Stimulated activated CD4-positive, alpha-beta T cell treated with anti-CD3 and anti-CD28 coated beads, Interleukin-2, amount 100 ng/mL, for 4 hours (primary cell): ENCODE results near the gene NEK6.

Experiments
- DNase-seq: peaks from one replicate; pipeline ENCODE4 v3.0.0-alpha.2; 2020; ENCODE audit warnings: low read depth

Gene NEK6

DNA sequence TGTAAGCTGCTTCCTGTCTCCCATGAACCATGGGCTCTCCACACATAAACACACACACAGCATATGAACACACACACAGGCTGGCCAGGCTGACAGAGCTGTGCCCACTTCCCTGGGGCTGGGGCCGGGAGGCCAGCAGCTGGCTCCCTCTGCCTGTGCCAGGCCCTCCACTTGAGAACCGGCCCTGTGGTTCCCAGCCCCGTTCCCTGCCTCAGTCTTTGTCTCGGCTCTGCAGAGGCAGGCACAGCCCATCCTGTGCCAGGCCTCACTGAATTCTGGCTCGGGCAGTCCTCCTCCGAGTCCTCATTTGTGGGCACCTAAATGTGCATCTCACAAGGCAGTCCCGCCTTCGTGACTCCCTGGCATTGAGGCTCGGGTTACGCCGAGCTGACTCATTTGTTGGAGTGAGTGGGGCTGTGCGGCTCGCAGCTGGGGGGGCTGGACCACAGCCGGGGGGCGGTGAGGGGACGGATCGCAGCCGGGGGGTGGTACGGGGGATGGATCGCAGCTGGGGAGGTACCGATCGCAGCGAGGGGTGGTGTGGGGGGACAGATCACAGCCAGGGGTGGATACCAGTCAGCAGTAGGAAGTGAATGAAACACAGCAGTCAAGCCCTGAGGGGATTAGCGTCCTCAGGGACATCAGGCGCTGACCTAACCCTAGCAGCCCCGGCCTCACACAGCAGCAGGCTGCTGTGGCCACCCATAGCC lies 85.2 kb downstream of the NEK6 start:
- DNase-seq = no peak

DNA sequence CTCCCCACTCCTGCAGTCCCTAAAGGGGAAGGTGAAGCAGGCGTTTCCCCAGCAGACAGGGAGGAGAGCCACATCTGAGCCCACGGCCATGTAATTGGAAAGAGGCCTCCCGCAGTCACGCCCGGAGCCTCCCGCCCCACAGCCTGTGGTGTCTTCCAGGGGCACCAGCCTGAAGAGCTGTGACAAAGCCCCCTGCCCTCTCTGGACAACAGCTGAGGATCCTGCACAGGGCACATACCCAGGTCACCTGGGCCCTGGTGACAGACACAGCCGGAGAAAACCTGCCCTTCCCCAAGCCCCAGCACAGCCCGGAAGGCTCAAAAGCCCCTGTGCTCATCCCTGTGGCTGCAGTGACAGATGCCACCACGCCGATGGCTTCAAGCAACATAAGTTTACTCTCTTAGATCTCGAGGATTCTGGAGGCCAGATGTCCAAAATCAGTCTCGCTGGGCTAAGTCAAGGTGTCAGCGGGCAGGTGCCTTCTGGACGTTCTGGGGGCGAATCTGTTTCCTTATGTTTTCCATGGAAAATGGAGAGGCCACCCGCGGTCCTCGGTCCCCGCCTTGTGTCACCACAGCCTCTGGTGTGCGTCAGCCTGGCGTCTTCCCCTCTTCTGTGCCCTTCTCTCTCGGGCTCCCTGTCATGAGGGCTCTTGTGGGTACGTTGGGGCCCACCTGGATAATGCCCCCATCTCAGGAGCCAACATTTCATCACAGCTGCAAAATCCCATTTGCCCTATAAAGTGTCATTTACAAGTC lies 86.0 kb downstream of the NEK6 start:
- no peak for DNase-seq

DNA sequence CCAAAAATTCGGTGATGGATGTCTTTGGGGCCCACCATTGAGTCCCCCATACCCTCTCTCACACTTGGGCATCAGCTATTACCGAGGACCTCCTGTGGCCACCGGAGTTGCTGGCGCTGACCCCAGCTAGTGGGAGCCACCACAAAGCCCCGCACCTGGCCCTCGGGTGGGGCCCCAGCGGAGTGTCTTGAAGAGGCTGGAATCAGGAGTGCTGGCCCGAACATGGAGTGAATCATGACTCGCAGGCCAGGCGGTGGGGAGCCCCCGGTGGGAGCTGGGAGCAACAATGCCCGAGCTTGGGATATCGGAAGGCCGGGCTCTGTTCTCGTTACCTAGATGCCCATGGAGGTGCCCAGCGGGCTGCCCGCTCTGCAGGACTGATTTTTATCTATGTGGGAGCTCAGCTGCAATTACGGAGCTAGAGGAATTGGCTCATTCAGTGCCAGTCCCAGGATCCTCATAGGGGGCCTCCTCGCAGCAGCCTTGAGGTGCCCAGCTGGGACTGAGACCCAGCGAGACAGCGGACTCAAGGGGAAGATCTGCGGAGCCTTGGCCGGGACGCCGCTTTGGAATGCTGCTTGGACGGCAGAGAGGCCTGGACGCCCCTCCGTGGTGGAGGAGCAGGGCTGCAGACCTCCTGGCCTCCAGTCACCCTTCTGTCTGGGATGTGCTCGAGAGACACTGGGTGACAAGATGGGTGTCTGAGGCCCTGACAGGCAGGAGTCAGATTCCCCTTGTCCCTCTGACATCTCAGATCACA lies 86.7 kb downstream of the NEK6 start:
- DNase-seq = no peak

DNA sequence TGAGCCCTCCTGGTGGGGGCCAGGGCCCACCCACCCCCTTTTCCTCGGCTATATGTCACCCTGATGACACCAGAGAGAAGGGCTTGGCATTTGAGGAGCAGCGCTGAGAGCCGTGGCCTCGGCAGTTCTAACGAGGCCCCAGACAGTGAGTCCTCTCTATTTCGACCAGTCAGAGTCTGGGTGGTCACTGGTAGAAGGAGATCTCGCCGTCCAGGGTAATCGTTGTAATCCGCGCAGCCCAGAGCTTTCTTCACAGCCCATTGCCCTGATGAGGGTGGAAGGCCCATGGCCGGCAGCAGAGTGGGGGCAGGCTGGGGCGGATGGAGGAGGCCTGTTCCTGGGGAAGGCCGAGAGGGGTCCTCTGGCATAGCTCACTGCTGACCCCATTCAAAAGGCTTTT lies 87.3 kb downstream of the NEK6 start:
- DNase-seq = no peak

DNA sequence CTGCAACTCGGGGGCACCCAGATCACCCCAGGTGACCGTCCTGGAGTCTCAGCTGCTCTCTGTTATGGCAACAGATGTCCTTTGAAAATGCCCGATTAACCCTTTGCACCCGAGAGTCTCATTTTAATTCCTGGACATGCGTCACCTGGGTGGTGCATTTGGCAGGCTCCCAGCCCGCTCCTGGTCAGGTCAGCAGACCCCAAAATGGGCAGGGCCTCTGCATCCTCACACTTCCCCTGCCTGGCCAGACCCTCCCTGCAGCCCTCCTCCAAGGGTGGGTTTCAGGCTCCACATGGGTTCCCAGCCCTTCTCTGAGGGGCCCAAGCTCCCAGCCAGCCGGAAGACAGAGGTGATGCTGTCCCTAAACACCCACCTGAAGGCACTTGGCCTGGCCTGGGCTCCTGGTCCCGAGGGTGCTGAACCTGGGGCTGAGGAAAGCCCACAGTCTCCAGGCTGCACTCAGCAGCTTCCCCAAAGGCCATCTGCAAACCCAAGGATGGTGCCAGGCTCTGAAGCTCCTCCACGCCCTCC lies 88.1 kb downstream of the NEK6 start:
- DNase-seq = no peak

DNA sequence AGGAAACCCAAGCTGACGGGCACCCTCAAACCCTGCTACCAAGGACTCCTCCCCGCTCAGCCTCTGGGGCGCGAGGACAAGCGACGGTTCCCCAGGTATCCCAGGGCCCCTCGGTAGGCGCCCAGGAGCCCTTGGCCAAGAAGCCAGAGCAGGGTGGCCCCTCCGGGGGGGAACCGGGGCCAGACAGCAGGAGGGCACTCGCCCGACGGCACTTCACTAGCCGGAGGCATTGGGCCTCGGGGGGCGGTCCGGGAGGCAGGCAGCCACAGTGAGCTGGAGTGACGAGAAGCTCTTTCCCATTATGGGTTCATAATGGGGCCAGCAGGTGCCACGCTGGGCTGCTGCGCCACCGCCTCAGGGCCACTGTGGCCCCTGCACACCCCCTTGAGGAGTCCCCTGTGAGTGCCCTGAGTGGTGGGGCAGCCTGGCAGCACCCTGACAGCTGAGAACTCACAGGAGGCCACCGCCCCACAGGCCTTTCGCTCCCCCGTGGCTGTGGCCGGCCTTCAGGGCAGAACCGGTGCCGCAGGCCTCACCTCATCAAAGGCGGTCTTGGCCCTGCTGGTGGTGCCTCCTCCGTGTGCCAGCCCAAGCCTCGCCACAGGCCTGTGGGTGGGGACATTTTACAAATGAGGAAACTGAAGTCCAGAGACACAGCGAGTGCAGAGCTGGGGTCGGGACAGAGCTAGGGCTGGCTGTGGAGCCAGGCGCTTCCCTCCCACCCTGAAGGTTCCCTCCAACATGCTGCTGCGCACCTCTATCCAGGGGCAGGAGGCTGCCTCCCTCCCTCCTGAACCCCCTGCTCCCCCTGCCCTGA lies 88.8 kb downstream of the NEK6 start:
- no peak for DNase-seq

DNA sequence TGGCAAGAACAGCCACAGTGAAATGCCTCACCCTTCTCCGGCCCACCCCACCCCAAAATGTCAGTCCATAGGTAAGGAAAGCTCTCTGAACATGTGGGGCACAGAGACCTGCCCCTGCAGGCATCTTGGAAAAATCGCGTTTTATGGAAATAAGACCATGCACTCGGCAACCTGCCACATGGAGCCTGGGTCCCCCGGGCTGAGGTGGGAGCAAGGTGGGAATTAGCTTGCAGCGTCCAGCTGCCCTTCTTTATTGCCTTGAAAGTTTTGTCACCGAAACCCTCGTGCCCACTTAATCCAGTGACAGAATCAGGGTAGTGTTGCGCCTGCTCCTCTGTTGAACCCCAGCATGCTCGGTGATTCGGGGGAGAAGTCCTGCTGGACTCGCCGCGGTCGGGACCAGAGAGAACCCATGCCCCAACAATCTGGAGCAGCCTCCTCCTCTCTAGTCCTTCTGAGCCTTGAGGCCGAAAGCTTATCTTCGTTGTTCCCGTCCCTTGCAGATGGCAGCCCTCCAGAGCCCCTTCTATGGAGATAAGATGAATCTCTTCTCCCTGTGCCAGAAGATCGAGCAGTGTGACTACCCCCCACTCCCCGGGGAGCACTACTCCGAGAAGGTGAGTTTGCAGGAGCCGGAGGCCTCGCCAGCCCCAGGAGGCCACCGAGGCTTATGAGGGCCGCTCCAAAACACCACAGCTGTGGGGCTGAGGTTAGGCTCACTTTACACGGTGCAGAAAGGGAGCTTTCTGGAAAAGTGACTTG lies 89.6 kb downstream of the NEK6 start:
- no peak for DNase-seq

DNA sequence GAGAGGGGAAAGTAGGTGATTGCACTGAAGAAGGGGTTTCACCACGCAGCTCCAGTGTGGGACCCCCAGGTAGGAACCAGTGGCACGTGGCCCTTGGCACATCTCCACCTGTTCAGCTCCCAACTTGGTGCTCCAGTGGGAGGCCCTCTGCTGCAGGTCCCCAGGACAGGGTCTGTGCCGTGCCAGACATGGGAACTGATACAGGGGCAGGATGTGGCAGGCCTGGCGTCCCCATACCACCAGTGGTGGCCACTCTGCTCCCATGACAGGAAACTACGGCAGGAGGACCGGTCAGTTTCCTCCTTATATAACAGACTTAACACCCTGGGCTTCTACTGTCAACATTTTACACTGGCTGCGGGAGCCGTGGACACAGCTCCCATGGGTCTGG lies 90.2 kb downstream of the NEK6 start:
- no peak for DNase-seq

DNA sequence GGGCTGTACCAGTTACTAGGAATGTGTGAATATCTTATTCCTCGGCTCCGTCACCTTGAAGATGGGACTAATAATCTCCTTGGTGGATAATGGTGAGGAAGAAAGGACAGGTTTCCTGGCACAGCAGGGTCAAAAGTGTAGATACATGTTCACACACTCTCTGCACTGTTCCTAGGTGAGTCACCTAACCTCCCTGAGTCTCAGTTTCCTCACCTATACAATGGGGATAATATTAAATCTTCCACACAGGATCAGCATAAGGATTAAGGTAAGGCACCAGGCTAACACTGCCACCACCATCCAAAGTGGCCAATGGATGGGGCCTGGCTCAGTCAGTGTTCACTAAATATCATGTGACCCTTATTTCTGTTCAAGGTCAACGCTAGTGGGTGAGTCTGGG lies 90.6 kb downstream of the NEK6 start:
- no peak for DNase-seq

DNA sequence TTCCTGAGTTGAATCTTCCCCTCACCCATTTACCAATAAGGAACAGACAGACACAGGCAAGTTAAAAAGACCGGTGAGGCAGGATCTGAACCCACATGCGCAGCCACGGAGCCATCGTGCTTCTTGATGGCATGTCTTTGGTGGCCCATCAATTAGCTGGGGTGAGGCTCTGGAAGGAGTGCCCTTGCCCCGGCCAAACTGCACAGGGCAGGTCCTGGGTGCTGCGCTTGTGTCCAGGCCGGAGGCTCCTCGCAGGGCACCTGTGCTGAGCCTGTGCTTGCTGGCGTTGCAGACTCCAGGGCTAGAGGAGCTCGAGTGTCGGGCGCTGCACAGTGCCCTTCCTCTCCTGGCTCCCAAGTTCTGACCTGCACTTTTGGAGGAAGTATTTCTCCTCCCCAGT lies 91.1 kb downstream of the NEK6 start:
- DNase-seq = no peak

DNA sequence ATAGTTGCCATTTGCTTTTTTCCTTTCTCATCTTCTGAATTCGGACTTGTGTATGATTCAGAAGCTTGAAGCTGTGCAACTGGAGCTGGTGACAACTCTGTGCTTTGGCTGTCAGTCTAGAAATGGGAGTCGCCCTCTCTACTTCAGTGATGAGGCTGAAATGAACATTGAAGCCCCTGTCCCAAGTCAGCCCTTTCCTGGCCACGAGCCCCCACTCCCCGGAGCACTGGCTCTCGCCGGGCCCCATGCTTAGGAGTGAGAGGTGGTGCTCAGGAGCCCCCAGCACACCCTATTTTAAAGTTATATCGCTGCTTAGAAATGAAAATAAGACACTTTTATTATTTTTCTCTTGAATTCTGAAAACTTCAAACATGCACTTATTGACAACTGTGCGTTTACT lies 91.5 kb downstream of the NEK6 start:
- DNase-seq = no peak

DNA sequence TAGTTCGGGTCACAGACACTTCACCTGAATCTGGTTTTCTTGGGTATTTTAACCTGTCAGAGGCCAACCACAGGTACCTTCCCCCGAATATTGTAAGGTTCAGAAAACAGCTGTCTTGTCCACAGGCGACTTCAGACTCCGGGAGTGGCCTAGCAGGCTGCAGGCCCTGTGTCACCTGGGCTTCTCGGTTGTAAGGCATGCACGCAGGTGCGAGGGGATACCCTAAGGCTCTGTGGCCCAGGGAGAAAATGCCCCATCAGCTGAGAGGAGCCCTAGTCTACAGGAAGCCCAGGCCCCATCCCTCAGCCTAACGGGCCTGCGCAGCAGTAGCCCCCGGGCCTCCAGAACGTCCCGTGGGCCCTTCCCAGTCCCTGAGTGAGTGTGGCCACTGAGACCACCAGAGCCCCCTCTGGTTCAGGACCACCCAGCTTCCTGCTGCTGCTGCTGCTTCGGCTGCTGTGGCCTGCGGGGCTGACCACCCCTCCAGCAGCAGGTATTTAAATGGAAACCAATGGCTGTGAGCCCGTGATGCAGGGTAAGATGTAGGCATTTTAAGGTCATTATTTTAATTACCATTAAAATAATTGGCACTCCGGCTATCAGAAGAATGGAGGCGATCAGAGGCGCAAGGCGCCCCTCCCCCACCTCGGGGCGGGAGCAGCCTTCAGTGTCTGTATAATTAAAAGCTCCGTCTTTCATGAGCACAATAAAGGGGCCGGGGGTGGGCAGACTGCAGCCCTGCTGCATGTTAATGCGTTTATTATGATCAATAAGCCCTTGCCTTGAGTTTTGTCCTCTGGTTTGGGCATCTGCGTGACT lies 92.1 kb downstream of the NEK6 start:
- DNase-seq = no peak

DNA sequence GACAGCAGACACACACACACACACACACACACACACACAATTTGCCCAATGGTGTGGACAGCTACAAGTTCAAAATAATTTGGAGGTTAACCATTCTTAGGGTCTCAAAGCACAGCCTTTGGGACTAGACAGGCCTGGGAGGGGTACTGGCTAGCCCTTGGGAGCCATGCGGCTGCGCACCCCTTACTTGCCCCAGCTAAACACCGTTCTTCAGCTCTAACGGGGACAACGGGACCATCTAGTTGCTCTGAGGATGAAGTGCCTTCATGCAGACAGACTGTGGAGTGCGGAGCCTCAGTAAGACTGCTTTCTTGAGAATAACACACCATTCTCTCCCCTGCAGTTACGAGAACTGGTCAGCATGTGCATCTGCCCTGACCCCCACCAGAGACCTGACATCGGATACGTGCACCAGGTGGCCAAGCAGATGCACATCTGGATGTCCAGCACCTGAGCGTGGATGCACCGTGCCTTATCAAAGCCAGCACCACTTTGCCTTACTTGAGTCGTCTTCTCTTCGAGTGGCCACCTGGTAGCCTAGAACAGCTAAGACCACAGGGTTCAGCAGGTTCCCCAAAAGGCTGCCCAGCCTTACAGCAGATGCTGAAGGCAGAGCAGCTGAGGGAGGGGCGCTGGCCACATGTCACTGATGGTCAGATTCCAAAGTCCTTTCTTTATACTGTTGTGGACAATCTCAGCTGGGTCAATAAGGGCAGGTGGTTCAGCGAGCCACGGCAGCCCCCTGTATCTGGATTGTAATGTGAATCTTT lies 92.9 kb downstream of the NEK6 start:
- no peak for DNase-seq

DNA sequence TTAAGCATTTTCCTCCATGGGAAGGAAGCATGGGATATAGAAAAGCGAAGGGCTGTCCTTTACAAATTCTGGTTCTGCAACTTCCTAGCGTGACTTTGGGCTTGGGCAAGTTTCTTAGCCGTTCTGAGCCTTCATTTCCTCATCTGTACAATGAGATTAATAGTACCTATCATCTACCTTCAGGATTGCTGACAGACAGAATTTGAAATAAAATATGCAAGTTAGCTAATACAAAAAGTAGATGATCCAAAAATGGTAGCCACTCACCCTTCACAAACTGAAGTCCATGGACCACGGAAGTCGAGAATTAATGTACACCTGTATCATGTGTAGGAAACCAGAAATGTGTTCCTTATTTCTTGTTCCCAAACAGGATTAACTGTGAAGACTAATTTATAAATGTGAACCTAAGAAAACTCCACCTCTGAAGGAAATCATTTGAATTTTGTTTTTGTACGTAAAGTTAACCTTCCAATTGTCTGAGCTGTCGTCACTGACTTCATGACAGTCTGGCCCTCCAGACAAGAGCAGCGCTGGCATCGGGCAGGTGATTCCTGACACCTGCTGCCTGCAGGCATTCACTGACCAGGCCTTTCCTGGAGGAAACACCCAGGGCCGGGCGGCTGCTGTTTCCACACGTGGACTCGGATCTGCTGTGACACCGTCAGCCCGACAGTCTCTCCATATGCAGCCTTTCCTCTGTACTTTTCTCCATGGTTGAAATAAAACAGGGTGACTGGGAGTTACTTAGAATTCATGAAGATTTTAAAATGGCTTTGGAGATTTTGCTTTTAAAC lies 94.1 kb downstream of the NEK6 start:
- DNase-seq = no peak

DNA sequence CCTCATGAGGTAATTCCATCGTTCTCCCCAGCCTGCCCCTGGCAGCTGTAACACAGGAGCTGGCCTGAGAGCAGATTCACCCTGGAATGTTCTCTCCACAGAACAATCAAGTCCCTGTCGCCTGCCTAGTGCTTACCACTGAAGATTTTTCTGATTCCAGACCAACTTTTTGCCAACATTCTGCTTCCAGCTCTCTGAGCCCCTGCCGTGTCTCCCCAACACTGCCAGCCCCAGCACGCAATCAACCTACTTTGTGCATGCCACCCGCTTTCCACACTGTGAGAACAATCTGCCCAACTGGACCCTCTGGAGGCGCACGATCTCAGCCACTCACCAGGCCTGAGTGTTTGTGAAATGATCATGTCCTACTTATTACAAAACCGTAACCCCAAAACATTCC lies 94.9 kb downstream of the NEK6 start:
- no peak for DNase-seq

DNA sequence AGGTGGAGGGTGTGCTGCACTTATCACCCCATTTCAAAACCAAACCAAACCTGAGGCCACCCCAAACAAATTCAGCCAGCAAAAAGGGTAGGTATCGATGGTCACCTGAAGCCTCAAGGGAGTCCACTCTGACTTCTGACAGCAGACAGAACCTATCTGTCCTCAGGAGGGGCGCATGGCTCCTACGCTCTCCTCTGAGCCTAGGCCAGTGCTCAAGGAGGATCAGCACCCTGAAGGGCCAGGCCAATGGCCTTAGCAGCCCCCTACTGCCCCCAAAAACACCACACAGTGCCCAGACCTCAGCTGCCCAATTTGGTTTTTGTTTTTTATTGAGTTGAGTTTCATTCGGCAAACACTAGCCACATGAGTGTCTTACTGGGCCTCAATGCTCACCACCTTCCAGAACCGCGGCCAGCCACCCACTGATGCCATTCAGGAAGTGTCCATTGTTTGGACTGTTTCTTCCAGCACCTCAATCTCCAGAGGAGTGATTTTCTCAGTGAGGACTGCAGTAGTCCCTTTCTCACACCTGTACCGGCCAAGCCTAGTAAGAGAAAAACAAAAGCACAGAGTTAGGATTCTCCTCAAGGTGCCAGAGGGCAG lies 95.5 kb downstream of the NEK6 start:
- DNase-seq = no peak

DNA sequence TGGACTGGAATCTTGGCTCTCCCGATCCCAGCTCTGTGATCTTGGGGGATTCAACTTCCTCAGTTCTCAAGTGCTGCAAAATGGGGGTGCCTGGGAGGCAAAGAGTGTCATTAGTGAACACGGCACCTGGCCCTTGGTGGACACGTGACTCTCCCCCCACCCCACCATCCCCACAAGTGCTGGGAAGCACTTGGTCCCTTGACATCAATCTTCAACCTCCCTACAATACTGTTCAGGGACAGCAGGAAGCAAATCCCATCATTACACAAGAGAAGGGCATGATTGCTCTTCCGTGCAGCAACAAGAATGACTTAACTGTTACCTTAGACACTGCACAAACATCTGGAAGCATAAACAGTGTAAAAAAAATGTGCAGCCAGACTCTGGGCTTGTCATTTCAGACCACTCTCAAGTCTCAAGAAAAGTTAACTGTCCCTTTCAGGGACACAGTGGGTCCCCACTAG lies 96.1 kb downstream of the NEK6 start:
- DNase-seq = no peak

DNA sequence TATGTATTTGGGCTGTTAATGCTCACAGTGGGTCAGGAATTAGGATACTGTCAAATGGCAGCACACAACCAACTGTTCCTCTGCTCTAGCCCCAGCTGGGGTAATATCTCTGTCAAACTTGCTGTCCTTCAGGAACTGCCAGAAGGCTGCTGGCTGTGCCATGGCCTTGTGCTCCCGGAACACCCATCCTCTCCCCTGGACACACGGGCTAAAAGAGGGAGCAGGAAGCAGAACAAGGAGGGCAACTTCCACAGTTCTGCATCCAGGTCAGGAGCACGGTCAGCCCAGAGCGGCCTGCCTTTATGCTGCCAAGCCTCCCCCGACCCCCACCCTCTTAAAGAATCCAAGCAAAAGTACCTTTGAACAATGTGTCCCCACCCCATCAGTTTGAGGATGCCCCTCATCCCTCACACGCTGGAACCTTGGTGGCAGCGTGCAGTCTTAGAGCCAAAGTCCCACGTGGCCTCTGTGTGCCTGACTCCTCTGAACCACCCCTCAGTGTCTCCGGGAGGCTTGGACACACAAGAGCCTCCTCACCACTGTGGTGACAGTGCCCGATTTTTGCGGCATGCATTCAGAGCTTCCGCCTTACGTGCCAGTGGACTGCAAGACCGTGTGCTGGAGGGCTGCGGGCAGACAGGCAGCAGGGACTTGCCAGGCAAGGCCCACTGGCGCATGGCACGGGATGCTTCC lies 96.7 kb downstream of the NEK6 start:
- no peak for DNase-seq
